HEK293T (cell line): ENCODE results near the gene CCM2L.

ENCODE experiments used
- ARNT ChIP-seq: fragments of 450-650 bp; IDR thresholded peaks from 2 replicates; pipeline ENCODE4 v1.6.1; 2017; ENCODE audit warnings: mild to moderate bottlenecking
- BHLHE40 ChIP-seq: fragments of 450-650 bp; IDR thresholded peaks from 2 replicates; pipeline ENCODE4 v1.6.1; 2016; ENCODE audit warnings: mild to moderate bottlenecking, moderate library complexity, borderline replicate concordance
- ELF4 ChIP-seq: fragments of 450-650 bp; IDR thresholded peaks from 2 replicates; pipeline ENCODE4 v1.6.1; 2017; ENCODE audit warnings: antibody characterized with exemption
- FOXA1 ChIP-seq: fragments of 450-650 bp; IDR thresholded peaks from 2 replicates; pipeline ENCODE4 v1.6.1; 2016; ENCODE audit warnings: mild to moderate bottlenecking
- FOXK2 ChIP-seq: fragments of 450-650 bp; IDR thresholded peaks from 2 replicates; pipeline ENCODE4 v1.6.1; 2016; ENCODE audit warnings: mild to moderate bottlenecking
- FOXM1 ChIP-seq: fragments of 450-650 bp; IDR thresholded peaks from 2 replicates; pipeline ENCODE4 v1.6.1; 2017; ENCODE audit warnings: mild to moderate bottlenecking, borderline replicate concordance
- L3MBTL2 ChIP-seq: fragments of 450-650 bp; conservative IDR thresholded peaks from 2 replicates; pipeline ENCODE4 v1.6.1; 2016; ENCODE audit warnings: mild to moderate bottlenecking
- SP1 ChIP-seq: fragments of 450-650 bp; IDR thresholded peaks from 2 replicates; pipeline ENCODE4 v1.6.1; 2017
- SUZ12 ChIP-seq: fragments of 450-650 bp; IDR thresholded peaks from 2 replicates; pipeline ENCODE4 v1.6.1; 2016; ENCODE audit warnings: mild to moderate bottlenecking
- TARDBP ChIP-seq: fragments of 450-650 bp; IDR thresholded peaks from 2 replicates; pipeline ENCODE4 v1.6.1; 2016
- ZNF384 ChIP-seq: fragments of 450-650 bp; IDR thresholded peaks from 2 replicates; pipeline ENCODE4 v1.6.1; 2016
- TF ChIP-seq, protein P1 (sequence below): fragments of 450-650 bp; IDR thresholded peaks from 2 replicates; pipeline ENCODE4 v1.6.1; 2016

DNA sequence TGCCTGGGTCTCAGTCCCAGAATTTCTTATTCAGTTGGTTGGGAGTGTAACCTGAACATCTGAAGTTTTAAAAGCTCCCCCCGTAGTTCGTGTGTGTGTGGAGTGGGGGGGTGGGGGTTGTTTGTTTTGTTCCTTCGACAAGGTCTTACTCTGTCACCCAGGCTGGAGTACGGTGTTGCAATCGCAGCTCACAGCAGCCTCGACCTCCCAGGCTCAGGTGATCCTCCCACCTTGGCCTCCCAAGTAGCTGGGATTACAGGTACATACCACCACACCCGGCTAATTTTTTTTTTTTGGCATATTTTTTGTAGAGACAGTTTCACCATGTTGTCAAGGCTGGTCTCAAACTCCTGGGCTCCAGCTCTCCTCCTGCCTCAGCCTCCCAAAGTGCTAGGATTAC, 3.1 kb downstream of the CCM2L start:
- TF ChIP-seq L3MBTL2 (no peak), SP1 (no peak), FOXK2 (no peak), ELF4 (no peak), ARNT (no peak), BHLHE40 (no peak), SUZ12 (no peak), FOXA1 (no peak), TARDBP (no peak), ZNF384 (no peak), FOXM1 (no peak)
- TF ChIP-seq, protein P1, sequence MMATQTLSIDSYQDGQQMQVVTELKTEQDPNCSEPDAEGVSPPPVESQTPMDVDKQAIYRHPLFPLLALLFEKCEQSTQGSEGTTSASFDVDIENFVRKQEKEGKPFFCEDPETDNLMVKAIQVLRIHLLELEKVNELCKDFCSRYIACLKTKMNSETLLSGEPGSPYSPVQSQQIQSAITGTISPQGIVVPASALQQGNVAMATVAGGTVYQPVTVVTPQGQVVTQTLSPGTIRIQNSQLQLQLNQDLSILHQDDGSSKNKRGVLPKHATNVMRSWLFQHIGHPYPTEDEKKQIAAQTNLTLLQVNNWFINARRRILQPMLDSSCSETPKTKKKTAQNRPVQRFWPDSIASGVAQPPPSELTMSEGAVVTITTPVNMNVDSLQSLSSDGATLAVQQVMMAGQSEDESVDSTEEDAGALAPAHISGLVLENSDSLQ: no peak
